Left renal cortex interstitium (tissue), 4 donors: ENCODE data around the gene FILIP1L. TPM values are rescaled to one million over a fixed set of nuclear protein-coding genes. Genes with fewer than 3 reads are reported as not detected.

ENCODE experiments used
- DNase-seq, 4 donors: peaks; one replicate each; pipeline ENCODE4 v3.0.0-alpha.2; 2013; ENCODE audit warnings: low read depth in 4 of 4, low spot score in 2 of 4, missing footprints in 1 of 4
- polyA plus RNA-seq, 4 donors: library from polyadenylated mRNA; unstranded; fragments of 120-200 nt; gene quantifications; one replicate each; pipeline ENCODE4 v1.2.1, GENCODE V29; 2013; ENCODE audit not compliant: insufficient read length in 4 of 4

Gene FILIP1L
- polyA plus RNA-seq, 4 donors, result 15.3 to 21.7 (median 17.5) TPM

GRCh38 chr3:99955773-99956562 is 158.3 kb downstream of the FILIP1L start:
- DNase-seq, result no peak

GRCh38 chr3:99954914-99955644 is 159.2 kb downstream of the FILIP1L start:
- DNase-seq, result no peak

GRCh38 chr3:99953596-99953995 is 160.7 kb downstream of the FILIP1L start:
- no peak for DNase-seq

- DNase-seq, result no peak
Measured at GRCh38 chr3:99952306-99952705, 162.0 kb downstream of the FILIP1L start.

GRCh38 chr3:99951701-99952100 is 162.6 kb downstream of the FILIP1L start:
- DNase-seq, result no peak

GRCh38 chr3:99950921-99951320 is 163.4 kb downstream of the FILIP1L start:
- no peak for DNase-seq

GRCh38 chr3:99949956-99950670 is 164.2 kb downstream of the FILIP1L start:
- no peak for DNase-seq

- DNase-seq, result no peak
Measured at GRCh38 chr3:99948467-99949089, 165.7 kb downstream of the FILIP1L start.

GRCh38 chr3:99947356-99947755 is 166.9 kb downstream of the FILIP1L start:
- DNase-seq, result no peak

GRCh38 chr3:99945328-99945995 is 168.8 kb downstream of the FILIP1L start:
- no peak for DNase-seq

GRCh38 chr3:99943931-99944761 is 170.2 kb downstream of the FILIP1L start:
- no peak for DNase-seq

GRCh38 chr3:99941211-99941610 is 173.1 kb downstream of the FILIP1L start:
- DNase-seq, result no peak

GRCh38 chr3:99940350-99940749 is 174.0 kb downstream of the FILIP1L start:
- DNase-seq, result no peak

GRCh38 chr3:99939876-99940275 is 174.4 kb downstream of the FILIP1L start:
- DNase-seq, result no peak

GRCh38 chr3:99938270-99938911 is 175.9 kb downstream of the FILIP1L start:
- no peak for DNase-seq

GRCh38 chr3:99934975-99935797 is 179.1 kb downstream of the FILIP1L start:
- no peak for DNase-seq

GRCh38 chr3:99933971-99934750 is 180.1 kb downstream of the FILIP1L start:
- DNase-seq, result no peak
